Measurements from ENCODE around the gene MAP1S.
A peak's percentile ranks its signal among the peaks of the same experiment; 100 is the strongest.

MAP1S gene

DNA sequence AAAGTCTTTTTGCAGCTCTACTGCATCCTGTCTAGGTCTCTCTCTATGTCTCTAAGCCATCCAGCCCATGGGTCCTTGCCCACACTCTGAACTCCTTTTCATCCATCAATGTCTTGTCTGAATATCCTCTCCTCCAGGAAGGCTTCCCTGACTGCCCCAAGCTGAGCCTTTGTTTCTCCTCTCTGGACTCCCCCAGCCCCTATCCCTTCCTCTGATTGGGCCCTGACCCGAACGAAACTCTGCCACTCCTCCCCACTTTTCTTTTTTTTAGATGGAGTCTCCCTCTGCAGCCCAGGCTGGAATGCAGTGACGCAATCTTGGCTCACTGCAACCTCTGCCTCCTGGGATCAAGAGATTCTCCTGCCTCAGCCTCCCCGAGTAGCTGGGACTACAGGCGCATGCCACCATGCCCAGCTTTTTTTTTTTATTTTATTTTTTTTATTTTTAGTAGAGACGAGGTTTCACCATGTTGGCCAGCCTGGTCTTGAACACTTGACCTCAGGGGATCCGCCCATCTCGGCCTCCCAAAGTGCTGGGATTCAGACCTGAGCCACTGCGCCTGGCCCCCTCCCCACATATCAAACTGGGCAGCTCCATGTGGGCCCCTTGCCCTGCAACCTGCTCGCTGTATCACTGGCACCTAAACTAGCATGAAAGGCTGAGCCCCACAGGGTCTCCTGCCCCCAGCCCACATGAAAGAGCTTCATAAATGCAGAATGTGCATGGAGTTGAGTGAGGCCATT lies 30.3 kb upstream of the MAP1S start:
- POLR2A ChIA-PET, result interaction anchor here (0.6 kb wide), 1 partner anchor 609 kb away, joined by 3 read pairs; no protein-coding TSS in a partner anchor
- CTCF ChIA-PET, result interaction anchor here (1.1 to 1.8 kb wide), 3 partner anchors 11 to 77 kb away, joined by 3 to 7 read pairs (median 4); no protein-coding TSS in a partner anchor
- TF ChIP-seq, protein P1, sequence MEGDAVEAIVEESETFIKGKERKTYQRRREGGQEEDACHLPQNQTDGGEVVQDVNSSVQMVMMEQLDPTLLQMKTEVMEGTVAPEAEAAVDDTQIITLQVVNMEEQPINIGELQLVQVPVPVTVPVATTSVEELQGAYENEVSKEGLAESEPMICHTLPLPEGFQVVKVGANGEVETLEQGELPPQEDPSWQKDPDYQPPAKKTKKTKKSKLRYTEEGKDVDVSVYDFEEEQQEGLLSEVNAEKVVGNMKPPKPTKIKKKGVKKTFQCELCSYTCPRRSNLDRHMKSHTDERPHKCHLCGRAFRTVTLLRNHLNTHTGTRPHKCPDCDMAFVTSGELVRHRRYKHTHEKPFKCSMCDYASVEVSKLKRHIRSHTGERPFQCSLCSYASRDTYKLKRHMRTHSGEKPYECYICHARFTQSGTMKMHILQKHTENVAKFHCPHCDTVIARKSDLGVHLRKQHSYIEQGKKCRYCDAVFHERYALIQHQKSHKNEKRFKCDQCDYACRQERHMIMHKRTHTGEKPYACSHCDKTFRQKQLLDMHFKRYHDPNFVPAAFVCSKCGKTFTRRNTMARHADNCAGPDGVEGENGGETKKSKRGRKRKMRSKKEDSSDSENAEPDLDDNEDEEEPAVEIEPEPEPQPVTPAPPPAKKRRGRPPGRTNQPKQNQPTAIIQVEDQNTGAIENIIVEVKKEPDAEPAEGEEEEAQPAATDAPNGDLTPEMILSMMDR (IDR thresholded peaks at IDR 0.05; ENCODE audit: control extremely low read depth, extremely low read depth, low read depth, missing control alignments), result no peak
- DNase-seq (ENCODE audit: extremely low spot score), result no peak

DNA sequence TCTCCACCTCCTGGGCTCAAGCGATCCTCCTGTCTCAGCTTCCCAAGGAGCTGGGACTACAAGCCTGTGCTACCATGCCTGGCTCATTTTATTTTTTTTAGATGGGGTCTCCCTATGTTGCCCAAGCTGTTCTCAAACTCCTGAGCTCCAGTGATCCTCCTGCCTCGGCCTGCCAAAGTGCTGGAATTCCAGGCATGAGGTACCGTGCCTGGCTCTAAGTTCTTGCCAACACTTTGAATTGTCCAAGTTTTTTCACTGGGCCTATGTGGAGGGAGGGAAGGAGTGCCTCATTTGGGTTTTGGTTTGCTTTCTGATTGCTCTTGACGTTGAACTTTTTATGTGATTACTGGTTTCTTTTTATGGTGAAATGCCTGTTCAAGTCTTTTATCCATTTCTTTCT lies 26.7 kb upstream of the MAP1S start:
- TF ChIP-seq, protein P1 (IDR thresholded peaks at IDR 0.05; ENCODE audit: control extremely low read depth, extremely low read depth, low read depth, missing control alignments), result no peak
- ChIA-PET CTCF (interaction anchor here (1.7 kb wide), 1 partner anchor 92 kb away, joined by 5 read pairs; no protein-coding TSS in a partner anchor), POLR2A (no interaction called here)
- no peak for DNase-seq (ENCODE audit: extremely low spot score)

DNA sequence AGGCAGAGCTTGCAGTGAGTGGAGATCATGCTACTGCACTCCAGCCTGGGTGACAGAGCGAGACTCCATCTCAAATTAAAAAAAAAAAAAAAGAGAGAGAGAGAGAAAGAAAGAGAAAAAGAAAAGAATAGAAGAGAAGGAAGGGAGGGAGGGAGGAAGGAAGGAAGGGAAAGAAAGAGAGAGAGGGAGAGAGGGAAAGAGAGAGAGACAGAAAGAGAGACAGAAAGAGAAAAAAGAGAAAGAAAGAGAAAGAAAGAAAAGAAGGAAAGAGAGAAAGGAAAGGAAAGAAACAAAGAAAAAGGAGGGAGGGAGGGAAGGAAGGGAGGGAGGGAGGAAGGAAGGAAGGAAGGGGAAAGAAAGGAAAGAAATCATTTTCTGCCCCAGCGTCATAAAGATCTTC lies 24.1 kb upstream of the MAP1S start:
- ChIA-PET POLR2A (no interaction called here), CTCF (no interaction called here)
- no peak for DNase-seq (ENCODE audit: extremely low spot score)
- TF ChIP-seq, protein P1 (IDR thresholded peaks at IDR 0.05; ENCODE audit: control extremely low read depth, extremely low read depth, low read depth, missing control alignments), result no peak

DNA sequence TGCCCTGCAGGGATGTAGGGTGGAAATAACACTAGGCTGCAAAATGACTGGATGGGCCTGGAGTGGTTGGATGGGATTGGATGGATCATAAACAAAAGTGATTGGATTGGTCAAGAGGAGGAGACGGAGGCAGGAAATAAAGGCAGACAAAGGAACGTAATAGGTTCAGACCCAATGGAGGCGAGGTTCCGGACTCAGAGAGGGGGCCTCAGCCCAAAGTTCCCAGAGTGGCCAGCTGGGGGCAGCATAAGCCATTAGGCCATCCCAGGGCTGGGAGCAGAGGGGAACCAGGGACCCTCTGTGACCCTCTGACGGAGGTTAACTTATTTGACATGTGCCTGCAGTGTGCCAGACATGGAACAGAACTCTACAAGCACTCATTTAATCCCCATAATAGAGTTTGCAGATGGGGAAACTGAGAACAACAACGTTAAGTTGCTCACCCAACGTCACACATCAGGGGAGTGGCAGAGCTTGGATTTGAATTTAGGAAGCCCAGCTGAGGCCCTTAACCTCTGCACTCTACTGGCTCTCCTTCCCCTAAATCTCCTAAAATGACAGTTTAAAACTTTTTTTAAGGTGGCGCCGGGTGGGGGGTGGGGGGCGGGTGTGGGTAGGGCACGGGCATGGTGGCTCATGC lies 15.3 kb upstream of the MAP1S start:
- TF ChIP-seq, protein P1 (IDR thresholded peaks at IDR 0.05; ENCODE audit: control extremely low read depth, extremely low read depth, low read depth, missing control alignments), result peak; percentile 86
- POLR2A ChIA-PET, result no interaction called here
- DNase-seq (ENCODE audit: extremely low spot score), result peak; percentile 84
- CTCF ChIA-PET, result interaction anchor here (0.7 to 6.0 kb wide), 26 partner anchors 10 to 229 kb away, joined by 3 to 78 read pairs (median 5); partner anchors contain the start of genes CCDC124 and MAP1S

DNA sequence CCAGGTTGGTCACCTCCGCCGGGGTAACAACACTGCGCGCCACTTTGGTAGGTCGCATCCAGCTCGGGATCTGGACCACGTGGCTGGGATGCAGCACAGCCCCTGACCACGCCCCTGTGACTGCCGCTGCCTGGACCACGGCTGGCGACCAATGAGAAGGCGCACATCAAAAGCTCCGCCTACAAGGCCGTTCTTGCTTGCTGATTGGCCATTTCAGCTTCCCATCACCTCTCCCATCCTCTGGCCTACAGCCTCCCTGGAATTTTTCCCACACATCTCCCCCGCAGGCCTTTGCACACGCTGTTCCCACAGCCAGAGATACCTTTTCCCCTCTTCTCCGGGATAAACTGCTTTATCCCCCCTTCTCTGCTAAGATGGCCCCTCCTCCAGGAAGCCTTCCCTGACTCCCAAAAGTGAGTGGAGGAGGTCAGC lies 12.5 kb upstream of the MAP1S start:
- CTCF ChIA-PET, result interaction anchor here (0.9 to 6.0 kb wide), 7 partner anchors 9 to 291 kb away, joined by 3 to 78 read pairs (median 5); no protein-coding TSS in a partner anchor
- DNase-seq (ENCODE audit: extremely low spot score), result no peak
- POLR2A ChIA-PET, result no interaction called here
- TF ChIP-seq, protein P1 (IDR thresholded peaks at IDR 0.05; ENCODE audit: control extremely low read depth, extremely low read depth, low read depth, missing control alignments), result no peak

DNA sequence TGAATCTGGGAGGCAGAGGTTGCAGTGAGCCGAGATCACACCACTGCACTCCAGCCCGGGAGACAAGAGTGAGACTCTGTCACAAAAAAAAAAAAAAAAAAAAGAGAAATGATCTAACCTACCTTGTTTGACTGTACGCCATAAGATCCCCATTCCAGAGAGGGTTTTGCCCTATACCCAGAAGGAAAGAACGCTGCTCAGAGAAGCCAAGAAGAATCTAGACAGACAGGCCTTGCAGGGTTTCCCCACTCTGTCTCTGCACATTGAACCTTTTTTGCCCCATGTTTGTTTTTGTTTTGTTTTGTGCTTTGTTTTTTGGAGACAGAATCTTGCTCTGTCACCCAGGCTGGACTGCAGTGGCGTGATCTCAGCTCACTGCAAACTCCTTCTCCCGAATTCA lies 7.4 kb upstream of the MAP1S start:
- ChIA-PET CTCF (no interaction called here), POLR2A (no interaction called here)
- no peak for DNase-seq (ENCODE audit: extremely low spot score)
- TF ChIP-seq, protein P1 (IDR thresholded peaks at IDR 0.05; ENCODE audit: control extremely low read depth, extremely low read depth, low read depth, missing control alignments), result no peak

Measured in GM10248 (cell line).